ENCODE results near the gene EYA3.

DNA sequence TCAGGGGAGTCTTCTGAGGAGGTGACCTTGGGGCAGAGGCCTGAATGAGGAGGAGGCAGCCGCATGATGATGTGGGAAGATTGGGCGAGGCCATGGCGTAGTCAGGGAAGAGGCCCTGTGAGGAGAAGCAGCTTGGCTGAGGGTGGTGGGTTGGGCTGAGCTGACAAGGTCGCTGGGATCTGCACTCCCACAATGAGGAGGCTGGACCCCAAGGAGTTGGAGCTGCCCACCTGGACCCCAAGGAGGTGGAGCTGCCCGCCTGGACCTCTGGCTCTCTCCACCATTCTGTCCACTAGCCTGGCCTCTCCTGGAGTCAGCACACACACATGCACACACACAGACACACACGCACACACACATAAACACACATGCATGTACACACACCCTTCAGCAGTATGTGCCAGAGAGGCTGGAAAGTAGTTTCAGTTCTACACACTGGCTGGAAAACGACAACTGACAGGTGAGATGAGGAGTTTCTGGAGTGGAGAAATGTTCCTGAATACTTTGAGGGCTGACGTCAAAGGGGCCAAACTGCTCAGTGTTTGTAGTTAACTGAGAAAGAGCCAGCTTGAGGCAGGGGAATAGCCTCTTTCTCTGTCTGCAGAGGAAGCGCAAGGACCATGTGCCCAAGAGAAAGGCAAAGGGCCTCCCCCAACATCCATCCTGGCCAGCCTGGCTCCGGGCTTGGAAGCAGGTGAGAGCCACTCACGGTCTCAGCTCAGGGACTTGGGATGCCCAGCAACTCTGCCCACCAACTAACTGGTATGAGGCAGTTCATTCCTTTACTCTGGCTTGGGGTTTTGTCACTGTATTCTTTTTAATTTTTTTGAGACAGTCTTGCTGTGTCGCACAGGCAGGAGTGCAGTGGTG is 146.5 kb downstream of the EYA3 start:
- no peak for TF ChIP-seq POLR2AphosphoS5 (IDR thresholded peaks at IDR 0.05; ENCODE audit: insufficient read depth in 1 of 2, low read depth in 1 of 2)
- TF ChIP-seq, protein P1, sequence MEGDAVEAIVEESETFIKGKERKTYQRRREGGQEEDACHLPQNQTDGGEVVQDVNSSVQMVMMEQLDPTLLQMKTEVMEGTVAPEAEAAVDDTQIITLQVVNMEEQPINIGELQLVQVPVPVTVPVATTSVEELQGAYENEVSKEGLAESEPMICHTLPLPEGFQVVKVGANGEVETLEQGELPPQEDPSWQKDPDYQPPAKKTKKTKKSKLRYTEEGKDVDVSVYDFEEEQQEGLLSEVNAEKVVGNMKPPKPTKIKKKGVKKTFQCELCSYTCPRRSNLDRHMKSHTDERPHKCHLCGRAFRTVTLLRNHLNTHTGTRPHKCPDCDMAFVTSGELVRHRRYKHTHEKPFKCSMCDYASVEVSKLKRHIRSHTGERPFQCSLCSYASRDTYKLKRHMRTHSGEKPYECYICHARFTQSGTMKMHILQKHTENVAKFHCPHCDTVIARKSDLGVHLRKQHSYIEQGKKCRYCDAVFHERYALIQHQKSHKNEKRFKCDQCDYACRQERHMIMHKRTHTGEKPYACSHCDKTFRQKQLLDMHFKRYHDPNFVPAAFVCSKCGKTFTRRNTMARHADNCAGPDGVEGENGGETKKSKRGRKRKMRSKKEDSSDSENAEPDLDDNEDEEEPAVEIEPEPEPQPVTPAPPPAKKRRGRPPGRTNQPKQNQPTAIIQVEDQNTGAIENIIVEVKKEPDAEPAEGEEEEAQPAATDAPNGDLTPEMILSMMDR (IDR thresholded peaks at IDR 0.05), result no peak

All from vagina (tissue), 2 donors.